A549 treated with CpdA at 1 μM for 4 hours (cell line): ENCODE measurements around the gene PHAF1. TPM values are rescaled to one million over a fixed set of nuclear protein-coding genes. Genes with fewer than 3 reads are reported as not detected.

Experiments used
- total RNA-seq: library from RNA; stranded (reverse); fragments of 200-300 nt; extraction: Qiagen RNA extraction; gene quantifications from 5 replicates; pipeline ENCODE4 v1.2.3, GENCODE V29; 2022; ENCODE audit warnings: low read depth

Gene PHAF1
- 22.2 to 24.5 TPM (median 23.4 TPM) in 5 replicates for total RNA-seq

DNA sequence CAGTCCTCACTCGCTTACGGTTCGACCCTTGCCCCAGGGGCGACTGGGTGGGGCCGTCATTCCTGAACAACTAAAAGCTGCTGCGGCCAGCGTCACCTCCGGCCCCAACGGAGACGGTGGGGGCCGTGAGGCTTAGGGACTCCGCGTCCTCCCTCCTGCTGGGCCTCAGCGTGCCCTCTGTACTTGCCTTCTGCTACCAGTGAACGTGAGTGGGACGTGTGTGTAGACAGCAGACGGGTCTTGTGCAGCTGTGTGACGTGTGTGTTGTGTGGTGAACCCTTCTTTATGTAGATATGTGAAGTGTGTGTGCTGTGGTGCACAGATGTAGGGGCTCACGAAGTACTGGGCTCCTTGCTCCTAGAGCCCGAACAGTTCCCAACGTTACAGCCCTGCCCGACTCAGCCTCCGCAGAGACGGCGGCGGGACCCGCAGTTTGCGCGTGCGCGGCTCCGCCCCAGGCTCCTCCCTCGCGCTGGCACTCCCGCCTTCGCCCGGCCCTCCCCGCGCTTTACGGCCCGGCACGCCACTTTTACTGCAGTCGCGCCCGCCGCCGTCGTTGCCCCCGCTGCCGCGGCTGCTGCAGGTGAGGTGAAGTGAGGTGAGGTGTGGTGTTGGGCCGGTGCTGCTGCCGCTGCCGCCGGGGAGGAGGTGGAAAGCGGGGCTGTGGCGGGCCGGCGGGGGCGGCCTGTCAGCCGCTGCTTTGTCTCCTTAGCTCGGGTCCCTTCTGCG, at the start of gene PHAF1:
Gene PHAF1 (plus strand): TSS at position 535 of the 729 bp plus-strand sequence. CDS start 235 bp downstream, outside the sequence.

DNA sequence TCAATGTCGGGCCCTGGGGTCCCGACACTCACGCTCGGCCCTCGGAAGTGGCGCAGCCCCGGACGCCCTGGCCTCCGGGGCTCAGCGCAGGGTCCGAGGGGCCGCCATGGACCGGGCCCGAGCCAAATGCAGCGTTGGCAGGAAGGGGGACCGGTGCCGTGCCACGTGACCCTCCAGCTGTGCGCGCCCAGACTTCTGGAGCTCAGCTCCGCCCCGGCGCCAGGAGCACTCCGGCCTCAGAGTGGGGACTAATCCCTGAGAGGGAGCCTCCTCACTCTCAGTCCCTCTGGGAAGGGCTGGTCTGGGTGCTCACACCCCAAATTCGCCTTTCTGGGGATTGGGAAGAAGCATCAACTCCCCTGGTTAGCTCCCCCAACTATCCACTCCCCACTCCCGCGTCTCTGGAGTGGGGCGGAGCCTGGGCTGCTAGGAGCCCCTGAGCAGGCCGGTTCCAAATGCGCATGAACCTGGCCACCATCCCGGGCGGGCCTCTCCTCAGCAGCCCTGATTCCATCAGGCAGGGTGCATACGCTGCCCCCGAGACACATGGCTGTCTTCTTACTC, 41.2 kb downstream of the PHAF1 start, which contains the start of gene B3GNT9:
Gene B3GNT9 (minus strand): TSS at position 166 of the 564 bp plus-strand sequence. CDS start 513 bp downstream, outside the sequence.

DNA sequence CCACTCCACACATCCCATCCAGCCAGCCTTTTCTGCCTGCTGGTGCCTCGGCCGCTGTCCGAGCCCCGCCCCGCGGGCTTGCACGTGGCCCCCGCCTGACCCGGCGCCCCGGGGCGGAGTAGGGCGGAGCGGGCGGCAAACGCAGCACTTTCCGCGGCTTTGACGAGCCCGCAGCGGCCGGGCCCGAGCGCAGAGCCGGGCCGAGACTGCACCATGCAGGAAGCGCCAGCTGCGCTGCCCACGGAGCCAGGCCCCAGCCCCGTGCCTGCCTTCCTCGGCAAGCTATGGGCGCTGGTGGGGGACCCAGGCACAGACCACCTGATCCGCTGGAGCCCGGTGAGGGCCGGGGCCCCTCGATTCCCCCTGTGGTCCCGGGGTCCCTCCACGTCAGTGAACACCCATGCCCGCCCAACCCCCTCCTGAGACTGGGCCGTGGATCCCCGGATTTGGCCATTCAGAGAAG, 54.9 kb downstream of the PHAF1 start, which contains the start of gene HSF4:
Gene HSF4 (plus strand): TSS at position 147 of the 463 bp plus-strand sequence. CDS start 67 bp downstream, at position 214.

DNA sequence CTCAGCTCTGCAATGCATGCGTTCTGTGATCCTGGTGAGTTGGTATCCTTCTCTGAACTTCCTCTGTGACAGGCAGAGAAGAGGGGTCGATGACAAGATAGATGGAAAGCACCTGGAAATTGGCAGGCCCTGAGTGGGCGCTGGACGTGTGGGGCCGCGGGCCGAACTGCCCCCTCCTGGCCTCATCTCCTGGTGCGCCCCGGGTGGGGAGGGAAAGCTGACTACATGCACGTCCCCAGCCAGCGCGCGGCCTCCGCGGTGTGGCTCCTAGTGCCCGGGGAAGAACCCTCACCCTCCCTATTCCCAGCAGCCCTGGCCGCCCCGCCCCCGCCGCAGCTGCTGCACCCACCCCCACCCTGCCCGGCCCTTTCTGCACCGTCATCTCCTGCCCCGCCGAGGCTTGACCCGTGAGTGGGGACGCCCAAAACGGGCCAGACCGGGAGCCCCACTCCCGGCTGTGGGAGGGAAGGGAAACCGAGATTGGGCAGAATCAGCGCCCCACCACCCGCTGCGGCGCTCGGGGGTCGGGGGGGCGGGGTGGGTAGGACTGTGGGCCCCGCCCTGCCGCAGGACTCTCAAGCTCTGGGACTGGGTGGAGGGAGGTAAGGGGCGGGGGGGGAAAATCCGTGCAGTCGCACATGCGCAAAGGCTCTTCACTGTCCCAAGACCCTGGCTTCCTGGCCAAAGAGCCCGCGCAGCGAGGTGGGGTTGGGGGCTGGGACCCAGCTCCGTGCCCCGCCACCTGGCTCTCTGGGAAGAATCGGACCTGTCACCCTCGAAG, 60.6 kb downstream of the PHAF1 start, which contains the start of gene NOL3:
Gene NOL3 (plus strand): TSS at position 371 of the 781 bp plus-strand sequence.

DNA sequence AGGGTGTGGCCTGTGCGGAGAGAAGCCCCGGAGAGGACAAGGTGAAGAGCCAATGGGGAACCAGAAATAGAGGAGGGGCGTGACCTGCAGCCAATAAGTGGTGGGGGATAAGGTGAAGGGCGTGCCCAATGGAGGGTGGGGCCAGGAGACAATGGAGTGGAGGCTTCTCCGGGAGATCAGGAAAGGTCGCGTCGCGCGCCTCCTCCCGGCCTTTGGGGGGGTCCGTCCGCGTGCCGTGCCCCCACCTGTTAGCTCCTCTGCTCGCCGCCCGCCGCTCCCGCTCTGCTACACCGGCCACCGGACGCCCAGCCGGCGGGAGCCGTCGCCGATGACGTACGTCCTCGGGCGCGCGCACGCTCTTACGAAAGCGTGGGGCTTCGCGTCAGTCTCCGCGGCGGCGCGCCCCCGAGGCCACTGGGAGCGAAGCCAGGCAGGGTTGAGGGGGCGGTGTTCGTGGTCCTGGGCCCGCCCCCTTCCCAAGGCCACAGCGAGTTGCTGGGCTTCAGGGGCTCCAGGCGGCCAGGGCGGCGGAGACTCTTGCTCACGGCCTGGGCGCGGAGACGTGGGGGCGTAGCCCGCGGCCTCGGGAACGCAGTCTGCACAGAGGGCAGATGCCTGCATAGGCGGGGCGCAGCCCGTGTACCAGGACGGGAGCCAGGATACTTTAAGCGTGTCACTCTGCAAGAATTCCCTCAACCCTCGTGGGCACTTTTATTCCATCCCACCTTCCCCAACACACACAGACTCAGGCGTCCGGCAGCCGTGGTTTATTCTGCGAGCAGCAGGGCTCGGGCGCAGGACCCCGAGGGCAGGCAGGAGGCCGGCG, 74.1 kb downstream of the PHAF1 start, which contains the start of gene MATCAP1:
Gene MATCAP1 (minus strand): TSS at position 337 of the 826 bp plus-strand sequence. CDS start 3,353 bp downstream, outside the sequence.

DNA sequence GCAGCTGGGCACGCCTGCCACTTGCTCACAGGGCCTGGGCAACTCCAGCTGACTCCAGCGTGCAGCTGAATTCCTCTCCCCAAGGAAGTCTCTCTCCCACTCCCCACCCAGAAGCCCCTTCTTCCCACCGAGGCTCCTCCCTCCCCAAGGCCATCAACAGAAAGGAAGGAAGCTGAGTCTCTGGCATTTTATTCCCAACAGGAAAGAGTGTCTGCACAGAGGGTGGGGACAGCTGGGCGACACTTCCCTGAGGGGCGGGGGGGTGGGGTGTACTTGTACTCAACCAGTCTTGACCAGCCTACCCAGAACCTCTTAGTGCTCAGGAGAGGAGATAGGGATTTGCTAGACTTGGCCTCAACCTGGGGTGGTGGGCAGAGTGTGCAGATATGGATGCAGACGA, 80.3 kb downstream of the PHAF1 start, which contains the start of gene EXOC3L1:
Gene EXOC3L1 (minus strand): TSS at position 96 of the 400 bp plus-strand sequence. CDS start 460 bp downstream, outside the sequence.

DNA sequence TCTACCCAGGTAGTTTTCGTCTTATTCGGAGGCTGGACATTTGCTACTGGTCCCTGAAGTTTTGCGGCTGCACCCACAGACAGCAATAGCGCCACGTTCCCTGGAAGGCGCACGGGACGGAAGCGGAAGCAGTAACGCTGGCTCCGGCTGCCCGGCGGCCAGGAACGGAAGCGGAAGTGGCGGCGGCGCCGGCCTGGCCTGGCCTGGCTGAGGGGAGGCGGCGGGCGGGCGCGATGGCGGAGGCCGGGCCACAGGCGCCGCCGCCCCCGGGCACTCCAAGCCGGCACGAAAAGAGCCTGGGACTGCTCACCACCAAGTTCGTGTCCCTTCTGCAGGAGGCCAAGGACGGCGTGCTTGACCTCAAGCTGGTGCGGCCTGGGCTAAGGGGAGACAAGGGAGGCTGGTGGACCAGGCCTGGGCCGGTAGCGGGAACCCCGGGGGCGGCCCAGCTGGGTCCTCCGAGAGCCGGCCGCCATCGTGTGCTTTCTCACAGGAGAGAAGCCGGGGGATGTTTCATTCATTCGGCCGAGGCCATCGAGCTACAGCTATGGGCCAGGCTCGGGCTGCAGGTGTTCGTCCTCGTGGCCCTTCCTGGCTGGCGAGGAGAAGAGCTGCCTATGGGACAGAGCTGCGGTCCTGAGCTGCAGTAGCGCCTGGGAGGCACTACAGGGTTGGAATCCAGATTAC, 82.4 kb downstream of the PHAF1 start, which contains the start of gene E2F4:
Gene E2F4 (plus strand): TSS at position 161 of the 687 bp plus-strand sequence. CDS start 73 bp downstream, at position 234.

Other genes starting within 250 kb of the PHAF1 start
- gene PDP2, start 229.4 kb upstream of the PHAF1 start, total RNA-seq: 5.4 to 7.6 TPM (median 5.6 TPM) in 5 replicates
- gene CDH16, start 191.1 kb upstream of the PHAF1 start, total RNA-seq: 0.16 to 0.28 TPM (median 0.23 TPM) in 5 replicates
- gene RRAD, start 184.4 kb upstream of the PHAF1 start, total RNA-seq: 7.2 to 19.8 TPM (median 11.7 TPM) in 5 replicates
- gene CIAO2B, start 175.5 kb upstream of the PHAF1 start, total RNA-seq: 121 to 175 TPM (median 171 TPM) in 5 replicates
- gene CES2, start 174.4 kb upstream of the PHAF1 start, total RNA-seq: 27.5 to 30.8 TPM (median 28.4 TPM) in 5 replicates
- 1.7 to 2.3 TPM (median 2.0 TPM) in 5 replicates for gene CES3, start 148.7 kb upstream of the PHAF1 start, total RNA-seq
- 1.3 to 2.1 TPM (median 1.6 TPM) in 5 replicates for gene CES4A, start 121.4 kb upstream of the PHAF1 start, total RNA-seq
- 45.0 to 53.6 TPM (median 50.3 TPM) in 5 replicates for gene CBFB, start 80.8 kb upstream of the PHAF1 start, total RNA-seq
- gene B3GNT9, start 41.1 kb downstream of the PHAF1 start, total RNA-seq: 5.7 to 8.5 TPM (median 7.9 TPM) in 5 replicates
- 10.7 to 20.7 TPM (median 20.5 TPM) in 5 replicates for gene TRADD, start 50.0 kb downstream of the PHAF1 start, total RNA-seq
- gene FBXL8, start 50.0 kb downstream of the PHAF1 start, total RNA-seq: 5.2 to 9.5 TPM (median 8.5 TPM) in 5 replicates
- gene HSF4, start 54.8 kb downstream of the PHAF1 start, total RNA-seq: 11.9 to 16.0 TPM (median 14.6 TPM) in 5 replicates
- gene NOL3, start 60.6 kb downstream of the PHAF1 start, total RNA-seq: 44.9 to 52.4 TPM (median 50.2 TPM) in 5 replicates
- 3.6 to 8.0 TPM (median 5.9 TPM) in 5 replicates for gene MATCAP1, start 74.0 kb downstream of the PHAF1 start, total RNA-seq
- 0.07 to 0.48 TPM in 2 of 5 replicates, not detected in the others for gene EXOC3L1, start 80.2 kb downstream of the PHAF1 start, total RNA-seq
- 75.9 to 98.6 TPM (median 92.7 TPM) in 5 replicates for gene E2F4, start 82.2 kb downstream of the PHAF1 start, total RNA-seq
- gene ELMO3, start 89.2 kb downstream of the PHAF1 start, total RNA-seq: 0.66 to 1.4 TPM (median 1.3 TPM) in 5 replicates
- gene TMEM208, start 117.2 kb downstream of the PHAF1 start, total RNA-seq: 78.6 to 101 TPM (median 94.1 TPM) in 5 replicates
- gene FHOD1, start 137.5 kb downstream of the PHAF1 start, total RNA-seq: 40.1 to 51.6 TPM (median 48.9 TPM) in 5 replicates
- gene SLC9A5, start 139.0 kb downstream of the PHAF1 start, total RNA-seq: 1.2 to 1.7 TPM (median 1.6 TPM) in 5 replicates
- 15.2 to 22.1 TPM (median 18.3 TPM) in 5 replicates for gene PLEKHG4, start 169.6 kb downstream of the PHAF1 start, total RNA-seq
- gene KCTD19, start 216.8 kb downstream of the PHAF1 start, total RNA-seq: 0.06 to 0.46 TPM (median 0.22 TPM) in 5 replicates
- gene LRRC36, start 216.9 kb downstream of the PHAF1 start, total RNA-seq: 0.13 to 0.27 TPM (median 0.14 TPM) in 3 of 5 replicates, not detected in the others